HEK293 (cell line): ENCODE data around the gene SH3TC1.

Experiments
- HOXA7 ChIP-seq: sonication (generic); formaldehyde crosslinking; IDR thresholded peaks from 2 replicates; pipeline ENCODE4 v1.8.1; 2022; ENCODE audit warnings: missing genetic modification reagents, borderline replicate concordance
- KLF16 ChIP-seq: fragments of 450-650 bp; formaldehyde crosslinking; IDR thresholded peaks from 2 replicates; pipeline ENCODE4 v1.5.1; 2017; ENCODE audit warnings: missing biosample characterization, missing genetic modification characterization
- ZFHX2 ChIP-seq: fragments of 450-650 bp; formaldehyde crosslinking; conservative IDR thresholded peaks from 2 replicates; pipeline ENCODE4 v1.5.1; 2016; ENCODE audit warnings: missing biosample characterization, missing genetic modification characterization
- ZNF112 ChIP-seq: fragments of 450-650 bp; formaldehyde crosslinking; IDR thresholded peaks from 2 replicates; pipeline ENCODE4 v1.5.0; 2017; ENCODE audit warnings: missing biosample characterization, missing genetic modification characterization
- ZNF133 ChIP-seq: fragments of 450-650 bp; formaldehyde crosslinking; IDR thresholded peaks from 2 replicates; pipeline ENCODE4 v1.5.1; 2016; ENCODE audit warnings: missing biosample characterization, missing genetic modification characterization
- ZNF138 ChIP-seq: fragments of 450-650 bp; formaldehyde crosslinking; IDR thresholded peaks from 2 replicates; pipeline ENCODE4 v1.5.1; 2016; ENCODE audit warnings: missing biosample characterization, missing genetic modification characterization, borderline replicate concordance
- ZNF274 ChIP-seq, 2 experiments: fragments of 200-500 bp in 1 of 2; fragments of 450-650 bp in 1 of 2; sonication (Bioruptor generic) in 1 of 2; formaldehyde crosslinking in 1 of 2; IDR thresholded peaks; 2 replicates each; pipeline versions ENCODE4 v1.5.1 to v1.6.1; 2014 to 2016; ENCODE audit warnings: borderline replicate concordance in 1 of 2, inconsistent platforms in 1 of 2, low read length in 1 of 2, missing biosample characterization in 1 of 2, missing genetic modification characterization in 1 of 2
- ZNF548 ChIP-seq: fragments of 450-650 bp; formaldehyde crosslinking; IDR thresholded peaks from 2 replicates; pipeline ENCODE4 v1.5.1; 2016; ENCODE audit warnings: missing biosample characterization, missing genetic modification characterization
- ZNF624 ChIP-seq: fragments of 450-650 bp; formaldehyde crosslinking; IDR thresholded peaks from 2 replicates; pipeline ENCODE4 v1.5.1; 2017; ENCODE audit warnings: missing biosample characterization, missing genetic modification characterization
- TF ChIP-seq, protein P1 (sequence below): fragments of 450-650 bp; formaldehyde crosslinking; IDR thresholded peaks from 2 replicates; pipeline ENCODE4 v1.5.1; 2016; ENCODE audit warnings: missing biosample characterization, missing genetic modification characterization
- TF ChIP-seq, protein P2 (sequence below): fragments of 450-650 bp; formaldehyde crosslinking; IDR thresholded peaks from 2 replicates; pipeline ENCODE4 v1.5.1; 2016; ENCODE audit warnings: missing biosample characterization, missing genetic modification characterization, low read depth
- TF ChIP-seq, protein P3 (sequence below): fragments of 450-650 bp; formaldehyde crosslinking; IDR thresholded peaks from 2 replicates; pipeline ENCODE4 v1.5.1; 2016; ENCODE audit warnings: missing biosample characterization, missing genetic modification characterization
- TF ChIP-seq, protein P4 (sequence below): fragments of 450-650 bp; formaldehyde crosslinking; IDR thresholded peaks from 2 replicates; pipeline ENCODE4 v1.5.1; 2016; ENCODE audit warnings: missing biosample characterization, missing genetic modification characterization

DNA sequence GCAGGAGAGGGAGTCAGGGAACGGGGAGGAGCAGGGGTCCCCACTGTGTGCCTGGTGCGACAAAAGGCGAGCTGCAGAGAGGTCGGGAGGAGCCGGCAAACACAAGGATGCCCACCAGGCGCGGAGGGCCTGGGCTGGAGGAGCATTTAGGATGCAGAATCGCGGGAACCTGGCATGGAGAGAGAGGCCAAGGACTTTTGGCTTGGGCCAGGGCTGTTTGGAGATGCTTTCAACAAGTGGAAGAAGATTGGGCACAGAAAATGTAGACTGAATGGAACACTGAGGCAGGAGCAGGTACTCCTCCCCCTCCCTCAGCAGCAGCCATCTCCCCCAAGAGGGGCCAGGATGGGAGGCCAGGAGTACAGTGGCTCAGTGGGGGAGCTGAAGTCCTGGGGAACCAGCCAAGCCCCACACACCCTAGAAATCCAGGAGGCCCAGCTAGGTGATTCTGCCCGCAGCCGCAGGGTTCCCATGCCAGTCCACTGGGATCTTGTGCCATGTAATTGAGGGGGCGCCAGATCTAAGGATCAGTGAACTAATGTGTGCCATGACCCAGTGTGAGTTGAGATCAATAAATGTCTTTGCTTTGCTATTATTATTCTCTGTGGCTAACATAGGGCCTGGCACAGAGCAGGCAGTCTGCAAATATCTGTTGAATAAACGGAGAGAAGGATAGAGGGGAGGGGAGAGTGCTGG, 39.4 kb upstream of the SH3TC1 start:
- TF ChIP-seq, protein P1, sequence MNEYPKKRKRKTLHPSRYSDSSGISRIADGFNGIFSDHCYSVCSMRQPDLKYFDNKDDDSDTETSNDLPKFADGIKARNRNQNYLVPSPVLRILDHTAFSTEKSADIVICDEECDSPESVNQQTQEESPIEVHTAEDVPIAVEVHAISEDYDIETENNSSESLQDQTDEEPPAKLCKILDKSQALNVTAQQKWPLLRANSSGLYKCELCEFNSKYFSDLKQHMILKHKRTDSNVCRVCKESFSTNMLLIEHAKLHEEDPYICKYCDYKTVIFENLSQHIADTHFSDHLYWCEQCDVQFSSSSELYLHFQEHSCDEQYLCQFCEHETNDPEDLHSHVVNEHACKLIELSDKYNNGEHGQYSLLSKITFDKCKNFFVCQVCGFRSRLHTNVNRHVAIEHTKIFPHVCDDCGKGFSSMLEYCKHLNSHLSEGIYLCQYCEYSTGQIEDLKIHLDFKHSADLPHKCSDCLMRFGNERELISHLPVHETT, result no peak
- TF ChIP-seq, protein P2, sequence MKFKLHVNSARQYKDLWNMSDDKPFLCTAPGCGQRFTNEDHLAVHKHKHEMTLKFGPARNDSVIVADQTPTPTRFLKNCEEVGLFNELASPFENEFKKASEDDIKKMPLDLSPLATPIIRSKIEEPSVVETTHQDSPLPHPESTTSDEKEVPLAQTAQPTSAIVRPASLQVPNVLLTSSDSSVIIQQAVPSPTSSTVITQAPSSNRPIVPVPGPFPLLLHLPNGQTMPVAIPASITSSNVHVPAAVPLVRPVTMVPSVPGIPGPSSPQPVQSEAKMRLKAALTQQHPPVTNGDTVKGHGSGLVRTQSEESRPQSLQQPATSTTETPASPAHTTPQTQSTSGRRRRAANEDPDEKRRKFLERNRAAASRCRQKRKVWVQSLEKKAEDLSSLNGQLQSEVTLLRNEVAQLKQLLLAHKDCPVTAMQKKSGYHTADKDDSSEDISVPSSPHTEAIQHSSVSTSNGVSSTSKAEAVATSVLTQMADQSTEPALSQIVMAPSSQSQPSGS, result no peak
- TF ChIP-seq, protein P3, sequence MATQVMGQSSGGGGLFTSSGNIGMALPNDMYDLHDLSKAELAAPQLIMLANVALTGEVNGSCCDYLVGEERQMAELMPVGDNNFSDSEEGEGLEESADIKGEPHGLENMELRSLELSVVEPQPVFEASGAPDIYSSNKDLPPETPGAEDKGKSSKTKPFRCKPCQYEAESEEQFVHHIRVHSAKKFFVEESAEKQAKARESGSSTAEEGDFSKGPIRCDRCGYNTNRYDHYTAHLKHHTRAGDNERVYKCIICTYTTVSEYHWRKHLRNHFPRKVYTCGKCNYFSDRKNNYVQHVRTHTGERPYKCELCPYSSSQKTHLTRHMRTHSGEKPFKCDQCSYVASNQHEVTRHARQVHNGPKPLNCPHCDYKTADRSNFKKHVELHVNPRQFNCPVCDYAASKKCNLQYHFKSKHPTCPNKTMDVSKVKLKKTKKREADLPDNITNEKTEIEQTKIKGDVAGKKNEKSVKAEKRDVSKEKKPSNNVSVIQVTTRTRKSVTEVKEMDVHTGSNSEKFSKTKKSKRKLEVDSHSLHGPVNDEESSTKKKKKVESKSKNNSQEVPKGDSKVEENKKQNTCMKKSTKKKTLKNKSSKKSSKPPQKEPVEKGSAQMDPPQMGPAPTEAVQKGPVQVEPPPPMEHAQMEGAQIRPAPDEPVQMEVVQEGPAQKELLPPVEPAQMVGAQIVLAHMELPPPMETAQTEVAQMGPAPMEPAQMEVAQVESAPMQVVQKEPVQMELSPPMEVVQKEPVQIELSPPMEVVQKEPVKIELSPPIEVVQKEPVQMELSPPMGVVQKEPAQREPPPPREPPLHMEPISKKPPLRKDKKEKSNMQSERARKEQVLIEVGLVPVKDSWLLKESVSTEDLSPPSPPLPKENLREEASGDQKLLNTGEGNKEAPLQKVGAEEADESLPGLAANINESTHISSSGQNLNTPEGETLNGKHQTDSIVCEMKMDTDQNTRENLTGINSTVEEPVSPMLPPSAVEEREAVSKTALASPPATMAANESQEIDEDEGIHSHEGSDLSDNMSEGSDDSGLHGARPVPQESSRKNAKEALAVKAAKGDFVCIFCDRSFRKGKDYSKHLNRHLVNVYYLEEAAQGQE (tag by site-specific recombination), result no peak
- TF ChIP-seq, protein P4, sequence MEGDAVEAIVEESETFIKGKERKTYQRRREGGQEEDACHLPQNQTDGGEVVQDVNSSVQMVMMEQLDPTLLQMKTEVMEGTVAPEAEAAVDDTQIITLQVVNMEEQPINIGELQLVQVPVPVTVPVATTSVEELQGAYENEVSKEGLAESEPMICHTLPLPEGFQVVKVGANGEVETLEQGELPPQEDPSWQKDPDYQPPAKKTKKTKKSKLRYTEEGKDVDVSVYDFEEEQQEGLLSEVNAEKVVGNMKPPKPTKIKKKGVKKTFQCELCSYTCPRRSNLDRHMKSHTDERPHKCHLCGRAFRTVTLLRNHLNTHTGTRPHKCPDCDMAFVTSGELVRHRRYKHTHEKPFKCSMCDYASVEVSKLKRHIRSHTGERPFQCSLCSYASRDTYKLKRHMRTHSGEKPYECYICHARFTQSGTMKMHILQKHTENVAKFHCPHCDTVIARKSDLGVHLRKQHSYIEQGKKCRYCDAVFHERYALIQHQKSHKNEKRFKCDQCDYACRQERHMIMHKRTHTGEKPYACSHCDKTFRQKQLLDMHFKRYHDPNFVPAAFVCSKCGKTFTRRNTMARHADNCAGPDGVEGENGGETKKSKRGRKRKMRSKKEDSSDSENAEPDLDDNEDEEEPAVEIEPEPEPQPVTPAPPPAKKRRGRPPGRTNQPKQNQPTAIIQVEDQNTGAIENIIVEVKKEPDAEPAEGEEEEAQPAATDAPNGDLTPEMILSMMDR (tag by site-specific recombination), result no peak
- no peak for TF ChIP-seq ZNF548 (tag by site-specific recombination)
- TF ChIP-seq KLF16 (tag by site-specific recombination), result no peak
- no peak for TF ChIP-seq ZNF274 (IDR thresholded peaks at IDR 0.05; ENCODE audit: low read length)
- TF ChIP-seq ZNF274 (tag by site-specific recombination; IDR thresholded peaks at IDR 0.05; ENCODE audit: borderline replicate concordance), result no peak
- no peak for TF ChIP-seq ZNF624 (tag by site-specific recombination)
- TF ChIP-seq ZFHX2 (tag by site-specific recombination), result no peak
- TF ChIP-seq HOXA7, result no peak
- TF ChIP-seq ZNF133 (tag by site-specific recombination), result no peak
- TF ChIP-seq ZNF112 (tag by site-specific recombination), result no peak
- no peak for TF ChIP-seq ZNF138 (tag by site-specific recombination)
